ENCODE data around the gene TEDC2.

TEDC2 gene

DNA sequence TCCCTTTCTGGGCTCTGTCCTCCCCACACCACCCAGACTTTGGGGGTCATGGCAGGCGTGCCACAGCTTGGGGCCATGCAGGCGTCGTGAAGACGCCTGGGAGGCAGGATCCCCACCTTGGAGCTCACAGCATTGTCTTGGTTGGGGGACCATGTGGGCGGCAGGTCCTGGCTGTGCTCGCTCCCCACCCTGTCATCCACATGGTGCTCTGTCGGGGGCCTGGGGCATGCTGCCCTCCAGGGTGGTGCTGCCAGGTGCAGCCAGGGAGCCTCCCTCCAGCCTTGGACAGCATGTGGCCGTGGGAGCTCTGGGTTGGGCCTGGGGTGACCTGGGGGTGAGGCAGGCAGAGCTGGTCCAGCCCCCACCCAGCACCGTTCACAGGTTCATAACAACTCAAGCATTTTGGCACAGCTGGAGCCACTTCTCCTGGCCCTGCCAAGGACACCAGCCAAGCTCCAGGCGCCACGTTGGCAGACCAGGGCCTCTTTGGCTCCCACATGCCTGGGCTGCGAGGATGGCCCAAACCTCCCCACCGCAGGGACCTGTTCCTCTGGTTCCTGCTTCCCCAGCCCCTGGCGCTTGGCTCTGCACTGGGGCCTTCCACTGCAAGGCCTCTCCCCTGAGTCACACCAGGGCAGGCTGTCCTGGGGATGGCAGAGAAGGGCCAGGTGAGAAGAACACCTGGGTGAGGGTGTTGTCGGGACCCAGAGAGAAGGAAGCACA, 38.8 kb downstream of the TEDC2 start:
- in situ Hi-C loops (cut with HindIII; ENCODE audit: low pct_ligation_motif_present, low pct_unique_long_range_greater_than_20kb, low sequenced_read_pairs), result no loop called here
- DNase-seq, result no peak

GRCh38 chr16:2499454-2499853, 39.5 kb downstream of the TEDC2 start:
- in situ Hi-C loops (cut with HindIII; ENCODE audit: low pct_ligation_motif_present, low pct_unique_long_range_greater_than_20kb, low sequenced_read_pairs), result no loop called here
- no peak for DNase-seq

GRCh38 chr16:2499890-2500429, 40.1 kb downstream of the TEDC2 start:
- DNase-seq, result no peak
- in situ Hi-C loops (cut with HindIII; ENCODE audit: low pct_ligation_motif_present, low pct_unique_long_range_greater_than_20kb, low sequenced_read_pairs), result no loop called here

DNA sequence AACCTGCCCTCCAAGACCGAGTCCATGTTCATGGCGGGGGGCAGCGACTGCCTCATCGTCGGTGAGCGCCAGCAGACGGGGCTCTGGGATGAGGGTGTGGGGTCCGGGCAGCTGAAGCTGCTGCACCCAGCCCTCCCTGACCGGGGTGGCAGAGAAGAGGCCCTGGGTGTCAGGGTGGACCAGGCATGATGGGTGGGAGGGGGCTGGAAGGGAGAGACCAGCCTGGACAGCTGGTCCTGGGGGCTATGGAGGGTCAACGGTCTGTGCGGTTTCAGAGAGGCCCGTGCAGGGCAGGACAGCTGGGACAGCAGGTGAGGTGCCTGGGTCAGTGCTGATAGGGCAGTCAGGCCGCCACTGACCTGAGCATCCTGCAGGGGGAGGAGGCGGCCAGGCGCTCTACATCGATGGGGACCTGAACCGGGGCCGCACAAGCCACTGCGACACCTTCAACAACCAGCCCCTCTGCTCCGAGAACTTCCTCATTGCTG, 40.6 kb downstream of the TEDC2 start:
- in situ Hi-C loops (cut with HindIII; ENCODE audit: low pct_ligation_motif_present, low pct_unique_long_range_greater_than_20kb, low sequenced_read_pairs), result no loop called here
- DNase-seq, result no peak

DNA sequence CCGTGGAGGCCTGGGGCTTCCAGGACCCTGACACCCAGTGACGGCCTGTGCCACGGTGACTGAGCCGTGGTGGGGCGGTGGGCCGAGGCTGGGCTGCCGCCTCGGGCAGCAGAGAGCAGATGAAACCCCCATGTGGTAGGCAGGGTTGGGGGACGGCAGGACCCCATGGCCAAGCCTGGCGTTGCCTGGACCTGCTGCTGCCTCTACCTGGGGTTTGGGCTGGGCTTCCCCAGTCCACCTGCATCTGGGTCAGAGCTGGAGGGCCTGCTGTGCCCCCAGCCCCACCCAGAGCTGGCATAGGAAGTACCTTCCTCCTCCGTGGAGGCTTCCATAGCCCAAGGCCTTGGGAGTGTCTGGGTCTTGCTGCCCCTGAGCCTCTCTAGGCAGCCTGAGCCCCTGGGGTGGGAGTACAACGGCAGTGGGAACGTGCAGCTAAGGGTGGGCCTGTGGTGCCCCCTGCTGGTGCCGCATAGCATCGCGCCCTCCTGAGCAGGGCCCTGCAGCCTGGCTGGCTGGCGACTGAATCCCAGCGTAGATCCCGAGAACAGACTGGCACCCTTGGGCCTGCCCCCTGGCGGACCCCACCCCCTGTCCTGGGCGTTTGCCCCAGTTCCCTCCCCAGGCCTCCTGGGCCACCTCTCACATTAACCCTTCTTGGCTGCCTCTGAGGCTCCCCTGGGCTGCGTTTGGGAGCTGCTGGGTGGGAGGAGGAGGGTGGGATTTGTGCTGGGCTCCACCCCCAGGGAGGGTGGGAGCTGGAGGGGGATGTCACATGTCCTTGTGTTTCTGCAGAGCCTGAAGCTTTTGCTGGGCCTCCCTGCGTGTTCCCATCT, 41.2 kb downstream of the TEDC2 start:
- DNase-seq, result peak; percentile 95
- in situ Hi-C loops (cut with HindIII; ENCODE audit: low pct_ligation_motif_present, low pct_unique_long_range_greater_than_20kb, low sequenced_read_pairs), result no loop called here

GRCh38 chr16:2501946-2502895, 42.3 kb downstream of the TEDC2 start:
- DNase-seq, result no peak
- in situ Hi-C loops (cut with HindIII; ENCODE audit: low pct_ligation_motif_present, low pct_unique_long_range_greater_than_20kb, low sequenced_read_pairs), result no loop called here

GRCh38 chr16:2505695-2506094, 45.8 kb downstream of the TEDC2 start:
- DNase-seq, result no peak
- in situ Hi-C loops (cut with HindIII; ENCODE audit: low pct_ligation_motif_present, low pct_unique_long_range_greater_than_20kb, low sequenced_read_pairs), result no loop called here

GRCh38 chr16:2507052-2507659, 47.2 kb downstream of the TEDC2 start:
- in situ Hi-C loops (cut with HindIII; ENCODE audit: low pct_ligation_motif_present, low pct_unique_long_range_greater_than_20kb, low sequenced_read_pairs), result no loop called here
- no peak for DNase-seq

DNA sequence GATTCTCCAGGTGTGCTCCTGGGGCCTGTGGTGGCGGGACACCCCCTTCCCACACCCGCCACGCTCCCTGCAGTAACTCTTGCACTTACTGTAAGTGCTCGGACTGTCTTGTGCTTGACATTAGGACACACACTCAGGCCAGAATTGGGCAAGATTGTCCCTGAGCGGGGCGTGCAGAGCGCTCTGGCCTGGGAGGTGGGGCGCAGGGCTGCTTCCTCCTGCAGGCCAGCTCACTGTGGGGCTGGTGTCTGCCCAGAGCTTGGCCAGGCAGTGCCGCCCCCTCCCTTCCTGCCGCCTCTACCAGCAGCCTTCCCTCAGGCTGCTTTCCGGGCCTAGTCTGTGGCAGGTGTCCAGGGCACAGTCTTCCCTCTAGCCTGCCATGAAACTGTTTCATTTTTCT, 47.8 kb downstream of the TEDC2 start:
- in situ Hi-C loops (cut with HindIII; ENCODE audit: low pct_ligation_motif_present, low pct_unique_long_range_greater_than_20kb, low sequenced_read_pairs), result no loop called here
- DNase-seq, result no peak

GRCh38 chr16:2508722-2509400, 49.0 kb downstream of the TEDC2 start:
- DNase-seq, result no peak
- in situ Hi-C loops (cut with HindIII; ENCODE audit: low pct_ligation_motif_present, low pct_unique_long_range_greater_than_20kb, low sequenced_read_pairs), result no loop called here

DNA sequence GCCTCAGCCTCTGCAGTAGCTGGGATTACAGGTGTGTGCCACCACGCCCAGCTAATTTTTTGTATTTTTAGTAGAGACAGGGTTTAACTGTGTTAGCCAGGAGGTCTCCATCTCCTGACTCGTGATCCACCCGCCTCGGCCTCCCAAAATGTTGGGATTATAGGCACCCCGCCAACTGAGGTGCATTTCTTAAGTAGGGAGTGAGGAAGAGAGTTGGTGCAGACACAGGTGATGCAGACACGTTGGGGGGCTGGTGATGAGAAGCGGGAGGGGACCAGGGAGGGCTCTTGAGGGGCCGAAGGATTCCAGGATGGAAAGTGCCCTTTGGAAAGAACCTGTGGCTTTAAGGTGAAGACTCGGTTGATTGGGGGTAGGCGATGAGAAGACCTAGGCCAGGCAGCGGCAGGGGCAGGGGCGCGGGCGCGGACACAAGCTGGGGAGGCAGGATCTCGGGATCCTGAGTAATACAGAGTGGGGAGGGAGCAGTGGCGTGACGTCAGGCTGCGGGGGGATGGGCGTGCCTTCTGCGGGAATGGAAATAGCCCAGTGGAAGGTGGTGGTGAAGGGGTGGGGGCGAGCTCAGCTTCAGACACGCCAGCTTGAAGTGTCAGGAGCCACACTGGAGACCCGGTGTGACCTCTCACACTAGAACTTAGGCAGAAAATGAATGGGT, 51.4 kb downstream of the TEDC2 start:
- peak; percentile 85 for DNase-seq
- in situ Hi-C loops (cut with HindIII; ENCODE audit: low pct_ligation_motif_present, low pct_unique_long_range_greater_than_20kb, low sequenced_read_pairs), result no loop called here

GRCh38 chr16:2511996-2512734, 52.3 kb downstream of the TEDC2 start:
- DNase-seq, result no peak
- in situ Hi-C loops (cut with HindIII; ENCODE audit: low pct_ligation_motif_present, low pct_unique_long_range_greater_than_20kb, low sequenced_read_pairs), result no loop called here

DNA sequence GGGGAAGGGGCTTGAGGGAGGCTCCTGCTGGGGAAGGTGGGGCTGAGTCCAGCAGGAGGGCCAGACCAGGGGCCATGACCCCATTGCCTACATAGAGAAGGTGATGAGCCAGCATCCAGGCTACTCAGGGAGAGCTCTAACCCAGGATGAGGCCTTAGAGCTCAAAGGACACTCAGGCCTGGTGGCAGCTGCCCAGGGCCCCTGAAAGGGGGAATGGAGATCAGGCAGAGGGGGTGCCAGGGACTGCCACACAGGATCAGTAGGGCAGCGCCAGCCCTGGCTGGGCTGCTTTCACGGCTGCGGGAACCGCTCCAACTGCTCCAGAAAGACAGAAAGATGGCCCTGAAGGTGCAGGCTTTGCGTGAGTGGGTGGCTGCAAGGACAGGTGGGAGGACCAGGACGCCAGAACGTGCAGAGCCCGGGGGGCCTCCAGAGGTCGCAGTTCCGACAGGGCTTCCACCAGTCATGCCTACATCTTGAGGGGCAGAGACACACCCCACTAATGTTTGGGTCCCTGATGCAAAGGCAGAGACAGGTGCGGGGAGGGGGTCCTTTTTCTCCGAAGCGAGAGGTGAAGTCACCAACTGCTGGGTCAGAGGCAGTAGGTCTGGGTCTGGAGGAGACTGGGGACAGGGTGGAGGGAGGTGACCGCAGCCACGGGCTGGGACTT, 53.0 kb downstream of the TEDC2 start:
- in situ Hi-C loops (cut with HindIII; ENCODE audit: low pct_ligation_motif_present, low pct_unique_long_range_greater_than_20kb, low sequenced_read_pairs), result no loop called here
- no peak for DNase-seq

- peak; percentile 93 for DNase-seq
- in situ Hi-C loops (cut with HindIII; ENCODE audit: low pct_ligation_motif_present, low pct_unique_long_range_greater_than_20kb, low sequenced_read_pairs), result no loop called here
These were observed 53.8 kb downstream of the TEDC2 start, which contains the start of gene ATP6V0C for GRCh38 chr16:2513405-2514332. TSS of gene ATP6V0C (plus strand) at chr16:2513952. CDS start at chr16:2514104, 152 bp downstream.

Data from ACHN (cell line).